Spleen (tissue), 11 donors: Measurements from ENCODE around the gene RELA. TPM values are rescaled to one million over a fixed set of nuclear protein-coding genes. Genes with fewer than 3 reads are reported as not detected.

Experiments
- DNase-seq: peaks from one replicate; pipeline ENCODE4 v3.0.0-alpha.2; 2020
- H3K27ac ChIP-seq, 8 donors: fragments of 200-600 bp; sonication (generic) in 7 of 8; 1 replicate in 4 of 8; 2 replicates in 4 of 8; pipeline versions ENCODE4 v1.5.0 to v1.8.0; 2016 to 2021; ENCODE audit warnings: inconsistent platforms in 4 of 8, mild to moderate bottlenecking in 4 of 8, moderate library complexity in 1 of 8
- H3K27me3 ChIP-seq, 7 donors: fragments of 200-600 bp; sonication (generic) in 6 of 7; replicated peaks in 1 of 7; 1 replicate in 4 of 7; 2 replicates in 3 of 7; pipeline versions ENCODE4 v1.5.0 to v1.8.0; 2016 to 2021; ENCODE audit warnings: inconsistent platforms in 3 of 7, mild to moderate bottlenecking in 1 of 7
- H3K36me3 ChIP-seq, 6 donors: fragments of 200-600 bp; sonication (generic) in 5 of 6; 1 replicate in 4 of 6; 2 replicates in 2 of 6; pipeline versions ENCODE4 v1.5.0 to v1.8.0; 2016 to 2021; ENCODE audit warnings: inconsistent platforms in 2 of 6
- H3K4me1 ChIP-seq, 6 donors: fragments of 200-600 bp; sonication (generic) in 5 of 6; 1 replicate in 3 of 6; 2 replicates in 3 of 6; pipeline versions ENCODE4 v1.5.0 to v1.8.0; 2016 to 2021; ENCODE audit warnings: inconsistent platforms in 3 of 6
- H3K4me3 ChIP-seq, 8 donors: fragments of 200-600 bp; sonication (generic) in 7 of 8; 1 replicate in 4 of 8; 2 replicates in 4 of 8; pipeline versions ENCODE4 v1.5.0 to v1.8.0; 2016 to 2021; ENCODE audit warnings: inconsistent platforms in 4 of 8, mild to moderate bottlenecking in 4 of 8, moderate library complexity in 2 of 8
- H3K9me3 ChIP-seq, 8 donors: fragments of 200-600 bp; sonication (generic) in 7 of 8; 1 replicate in 4 of 8; 2 replicates in 4 of 8; pipeline versions ENCODE4 v1.5.0 to v1.8.0; 2016 to 2021; ENCODE audit warnings: inconsistent platforms in 4 of 8
- CTCF ChIP-seq, 11 experiments: fragments of 200-600 bp in 7 of 11; fragments of 450-650 bp in 4 of 11; sonication (generic) in 4 of 11; IDR thresholded peaks in 8 of 11; conservative IDR thresholded peaks in 3 of 11; 1 replicate in 7 of 11; 2 replicates in 4 of 11; pipeline versions ENCODE4 v1.4.0 to v1.8.0; 2016 to 2021; ENCODE audit warnings: antibody characterized with exemption in 11 of 11, inconsistent platforms in 4 of 11, mild to moderate bottlenecking in 1 of 11
- POLR2A ChIP-seq, 3 donors: fragments of 450-650 bp; IDR thresholded peaks; one replicate each; pipeline ENCODE4 v1.5.1; 2017; ENCODE audit warnings: antibody characterized with exemption in 3 of 3, mild to moderate bottlenecking in 1 of 3
- POLR2AphosphoS5 ChIP-seq, 3 donors: sonication (generic); formaldehyde crosslinking; IDR thresholded peaks; one replicate each; pipeline ENCODE4 v1.5.1; 2017; ENCODE audit warnings: antibody characterized with exemption in 3 of 3
- WGBS, 5 donors: extraction: QIAGEN DNeasy Blood & Tissue Kit in 3 of 5; methylation state at CpG; one replicate each; pipeline versions ENCODE4 v1.1.5 to v1.1.7; 2013 to 2018; 5-methylcytosine and 5-hydroxymethylcytosine counted together
- intact Hi-C: fragments of 100-400 bp; cut with DNase I; formaldehyde crosslinking; loops from one replicate; pipeline ENCODE4 v1.15.0; 2023; ENCODE audit warnings: low total_unique reads
- polyA plus RNA-seq, 3 donors: library from polyadenylated mRNA; stranded (reverse); fragments of 200-250 nt; gene quantifications; one replicate each; pipeline ENCODE4 v1.2.1, GENCODE V29; 2013
- total RNA-seq, 7 donors: library from RNA; depleted of rRNA in 3 of 7; stranded (reverse); fragments of >200 nt in 3 of 7; fragmentation: NEBNext Ultra II Directional in 4 of 7; extraction: Animal tissue kit (Norgen Biotek cat#: 25700) in 4 of 7; gene quantifications; one replicate each; pipeline versions ENCODE4 v1.1.0 to v1.2.1, GENCODE V29; 2016 to 2021
- donor health status: healthy with polysubstance abuse.
- donor health status: DM: no; HTN: no; CAD: no; lungs with moderate emphysema.
- donor health status: DM: no; HTN: no; CAD: no.
- donor health status: Bipolar disorder and iron deficiency.
- donor health status: healthy.
- donor health status: DM: no; HTN: no; CAD: no.
- donor health status: DM: yes; HTN: yes; CAD: no.

Gene RELA
- total and polyA plus RNA-seq, 10 donors: 25.8 to 115 (median 69.5) TPM

GRCh38 chr11:65634905-65635731 is 27.6 kb downstream of the RELA start:
- DNase-seq: peak; percentile 75
- TF ChIP-seq POLR2A (IDR thresholded peaks at IDR 0.05) (no peak), POLR2AphosphoS5 (IDR thresholded peaks at IDR 0.05) (peak in 1 of 3 donors; percentile 48)
- Histone ChIP-seq H3K4me3 (no peak overlapping the region), H3K27ac (peak overlapping the region in 2 of 8 donors; percentile 76 to 99), H3K36me3 (peaks cover 0 to 72% (median 47%) of the 10 kb centered on the region in 6 donors), H3K9me3 (no peaks in the 10 kb centered on the region), H3K4me1 (peaks cover 45 to 83% (median 64%) of the 10 kb centered on the region in 6 donors), H3K27me3 (no peaks in the 10 kb centered on the region)
- WGBS, 5 donors: 91 to 96% (median 94%) methylated on average over 25 to 46 of the region's 46 CpGs
- intact Hi-C loops: loop anchor here (10.0 kb wide), 1 partner anchor 70 kb away; no protein-coding TSS in a partner anchor

GRCh38 chr11:65634440-65634839 is 28.3 kb downstream of the RELA start:
- WGBS, 5 donors: 77 to 95% (median 79%) methylated on average over 4 to 11 of the region's 11 CpGs

GRCh38 chr11:65634109-65634436 is 28.6 kb downstream of the RELA start:
- intact Hi-C loops: loop anchor here (10.0 kb wide), 1 partner anchor 71 kb away; no protein-coding TSS in a partner anchor
- peaks cover 4 to 82% (median 58%) of the 10 kb centered on the region in 6 donors for H3K36me3 ChIP-seq
- peak overlapping the region in 4 of 8 donors; percentile 11 to 76 (median 48) for H3K27ac ChIP-seq
- peaks cover 34 to 73% (median 53%) of the 10 kb centered on the region in 6 donors for H3K4me1 ChIP-seq
- peak; percentile 78 for DNase-seq
- H3K4me3 ChIP-seq: no peak overlapping the region
- H3K27me3 ChIP-seq: no peaks in the 10 kb centered on the region
- WGBS, 5 donors: 69 to 90% (median 78%) methylated on average over 13 to 14 of the region's 14 CpGs
- no peaks in the 10 kb centered on the region for H3K9me3 ChIP-seq
- no peak for TF ChIP-seq CTCF (IDR thresholded peaks at IDR 0.05 in 8 of 11, conservative IDR thresholded peaks at IDR 0.05 in 3 of 11)
- TF ChIP-seq POLR2AphosphoS5 (IDR thresholded peaks at IDR 0.05): peak in 1 of 3 donors; percentile 46

More at GRCh38 chr11:65634440-65634839, 28.3 kb downstream of the RELA start:
- Histone ChIP-seq H3K4me3 (no peak overlapping the region), H3K9me3 (no peaks in the 10 kb centered on the region), H3K27ac (peak overlapping the region in 3 of 8 donors; percentile 40 to 76 (median 57)), H3K27me3 (no peaks in the 10 kb centered on the region), H3K36me3 (peaks cover 4 to 79% (median 54%) of the 10 kb centered on the region in 6 donors), H3K4me1 (peaks cover 38 to 77% (median 57%) of the 10 kb centered on the region in 6 donors)
- TF ChIP-seq POLR2A (IDR thresholded peaks at IDR 0.05) (no peak), POLR2AphosphoS5 (IDR thresholded peaks at IDR 0.05) (no peak), CTCF (IDR thresholded peaks at IDR 0.05 in 8 of 11, conservative IDR thresholded peaks at IDR 0.05 in 3 of 11) (no peak)
- DNase-seq: peak; percentile 70
- intact Hi-C loops: loop anchor here (10.0 kb wide), 1 partner anchor 70 kb away; no protein-coding TSS in a partner anchor

- Histone ChIP-seq H3K4me1 (peaks cover 30 to 68% (median 49%) of the 10 kb centered on the region in 6 donors), H3K36me3 (peaks cover 4 to 87% (median 63%) of the 10 kb centered on the region in 6 donors), H3K9me3 (no peaks in the 10 kb centered on the region), H3K27me3 (no peaks in the 10 kb centered on the region), H3K4me3 (no peak overlapping the region), H3K27ac (peak overlapping the region in 4 of 8 donors; percentile 11 to 76 (median 48))
- TF ChIP-seq POLR2A (IDR thresholded peaks at IDR 0.05) (no peak), POLR2AphosphoS5 (IDR thresholded peaks at IDR 0.05) (peak in 2 of 3 donors; percentile 36 to 40), CTCF (IDR thresholded peaks at IDR 0.05 in 8 of 11, conservative IDR thresholded peaks at IDR 0.05 in 3 of 11) (no peak)
- 54 to 73% (median 68%) methylated on average over 16 to 20 of the region's 20 CpGs for WGBS, 5 donors
- intact Hi-C loops: loop anchor here (10.0 kb wide), 1 partner anchor 71 kb away; no protein-coding TSS in a partner anchor
- peak; percentile 75 for DNase-seq
Observed at GRCh38 chr11:65633390-65634108, 29.2 kb downstream of the RELA start.
